GM18858 (cell line): Measurements from ENCODE around the gene TBC1D9.

ENCODE experiments used
- ATAC-seq: cut with Tn5 transposase; IDR thresholded peaks from one replicate; pipeline ENCODE4 v1.9.1; 2021; ENCODE audit not compliant: unreplicated experiment

TBC1D9 gene

DNA sequence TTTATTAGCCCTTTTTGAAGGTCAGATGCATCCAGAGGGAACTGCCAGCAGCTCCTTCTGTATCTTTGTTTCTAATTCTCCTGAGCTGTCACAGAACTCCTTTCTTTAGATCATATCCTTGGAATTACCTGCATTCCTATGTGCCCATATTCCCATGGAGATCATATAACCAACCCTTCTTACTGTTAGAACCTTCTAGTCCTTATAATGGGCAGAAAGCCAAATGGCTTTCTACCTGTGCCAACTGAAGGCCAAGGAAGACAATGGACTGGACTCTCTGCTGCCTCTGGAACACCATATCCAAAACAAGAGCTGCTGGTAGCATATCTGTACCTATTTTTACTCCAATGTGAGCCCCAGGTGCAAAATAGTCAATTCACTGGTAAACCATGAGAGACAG lies 60.7 kb downstream of the TBC1D9 start:
- ATAC-seq = no peak

DNA sequence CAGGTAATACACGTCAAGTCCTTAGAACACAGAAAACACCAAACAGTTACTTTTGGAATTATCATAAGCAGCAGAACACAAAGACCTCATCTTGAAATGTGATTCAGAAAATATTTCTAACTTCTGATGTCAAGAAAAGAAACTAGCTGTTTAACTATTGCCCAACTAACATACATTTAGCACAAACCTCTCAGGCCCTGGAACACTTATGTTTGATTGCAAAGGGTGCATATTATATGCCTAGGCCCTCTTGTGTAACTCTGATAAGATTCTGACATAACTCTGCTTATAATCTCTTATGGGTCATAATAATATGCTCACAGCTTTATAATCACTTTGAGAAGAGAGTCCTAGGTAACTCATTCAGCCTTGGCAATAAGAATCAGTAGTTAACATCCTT lies 62.6 kb downstream of the TBC1D9 start:
- ATAC-seq = no peak

- ATAC-seq = no peak
Measured at GRCh38 chr4:140691369-140691768, 64.8 kb downstream of the TBC1D9 start.

DNA sequence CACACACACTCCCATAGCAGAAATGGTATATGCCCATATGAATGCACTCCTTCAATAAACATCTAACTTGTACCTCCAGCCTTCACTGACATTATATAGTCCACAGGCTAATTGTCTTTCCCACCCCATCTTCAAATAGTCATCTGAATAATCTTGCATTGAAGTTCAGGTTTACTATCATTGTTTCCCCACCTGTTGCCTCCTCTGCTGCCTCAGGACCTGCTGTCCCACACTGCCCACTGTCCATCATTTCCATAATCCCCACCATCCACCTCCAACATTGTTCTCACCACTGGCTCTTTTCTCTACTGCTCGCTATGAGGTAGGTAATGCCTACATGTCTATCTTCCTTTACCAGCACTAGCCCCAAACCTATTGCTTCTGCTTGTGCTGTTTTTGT lies 66.1 kb downstream of the TBC1D9 start:
- no peak for ATAC-seq

- no peak for ATAC-seq
Measured at GRCh38 chr4:140689623-140690022, 66.6 kb downstream of the TBC1D9 start.

- no peak for ATAC-seq
Measured at GRCh38 chr4:140688711-140689598, 67.2 kb downstream of the TBC1D9 start.

GRCh38 chr4:140686796-140687195 lies 69.4 kb downstream of the TBC1D9 start:
- no peak for ATAC-seq

- ATAC-seq = no peak
Measured at GRCh38 chr4:140684314-140684713, 71.9 kb downstream of the TBC1D9 start.

DNA sequence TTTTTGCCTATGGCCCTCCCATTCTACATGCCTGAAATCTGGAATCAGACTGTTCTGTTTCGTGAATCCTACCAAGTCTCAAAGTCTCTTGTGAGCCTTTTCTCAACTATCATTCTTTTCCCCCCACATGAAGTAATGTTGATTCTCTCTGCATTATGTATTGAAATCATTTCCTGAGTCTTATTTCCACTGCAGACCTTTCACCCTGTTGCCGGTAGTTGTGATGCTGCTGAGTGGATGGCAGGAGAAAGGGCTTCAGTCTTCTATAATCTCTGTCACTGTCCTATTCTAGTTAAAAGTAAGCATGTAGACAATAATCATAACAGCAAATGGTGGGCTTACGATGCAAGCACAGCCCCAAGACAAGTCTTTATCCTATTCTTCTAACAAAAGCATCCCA lies 75.0 kb downstream of the TBC1D9 start:
- ATAC-seq = no peak

- ATAC-seq = no peak
Measured at GRCh38 chr4:140680686-140681085, 75.5 kb downstream of the TBC1D9 start.

DNA sequence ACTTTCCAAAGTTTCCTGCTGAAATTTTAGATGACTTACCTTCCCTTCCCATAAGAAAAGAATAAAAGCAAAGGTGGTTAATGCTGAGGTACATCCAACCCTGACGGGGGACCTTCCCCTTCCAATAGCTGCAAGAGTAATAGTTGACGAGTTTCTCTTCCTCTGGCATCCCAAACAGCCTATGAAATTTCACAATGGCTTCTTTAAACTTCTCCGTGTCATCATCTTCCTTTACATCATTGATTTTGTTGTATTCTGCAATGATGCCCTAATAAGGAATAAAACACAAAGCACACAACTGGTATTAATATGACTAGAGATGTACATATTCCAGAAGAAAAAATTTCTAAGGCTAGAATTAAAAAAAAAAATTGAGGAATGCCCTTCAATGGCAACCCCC lies 76.6 kb downstream of the TBC1D9 start:
- ATAC-seq = no peak

DNA sequence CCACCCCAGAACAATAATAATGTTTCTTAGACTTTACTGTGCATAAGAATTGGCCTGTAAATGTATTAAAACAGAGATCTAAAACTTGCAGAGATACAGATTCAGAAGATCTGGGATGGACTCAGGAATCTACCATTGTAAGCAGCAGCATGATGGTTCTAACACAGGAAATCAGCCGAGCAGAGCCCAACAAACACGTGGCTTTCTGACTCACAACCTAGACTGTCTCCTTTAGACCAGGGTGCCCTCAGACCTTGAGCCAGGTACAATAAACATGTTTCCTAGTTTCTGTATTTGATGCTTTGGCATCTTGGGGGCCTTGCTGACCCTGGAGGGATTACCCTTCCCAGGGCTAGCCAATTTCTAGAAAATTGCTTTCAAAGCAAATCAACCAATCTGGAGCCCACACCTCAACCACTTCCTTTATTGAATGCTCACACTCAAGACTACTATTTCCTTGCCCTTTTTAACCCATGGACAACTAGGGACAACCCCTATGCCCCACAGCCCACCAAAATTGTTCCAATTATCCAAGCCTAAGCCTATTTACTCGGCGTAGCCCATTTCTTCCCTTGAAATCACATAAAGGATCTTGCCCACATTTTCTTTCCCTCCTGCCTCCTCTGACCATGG lies 80.5 kb downstream of the TBC1D9 start:
- no peak for ATAC-seq

DNA sequence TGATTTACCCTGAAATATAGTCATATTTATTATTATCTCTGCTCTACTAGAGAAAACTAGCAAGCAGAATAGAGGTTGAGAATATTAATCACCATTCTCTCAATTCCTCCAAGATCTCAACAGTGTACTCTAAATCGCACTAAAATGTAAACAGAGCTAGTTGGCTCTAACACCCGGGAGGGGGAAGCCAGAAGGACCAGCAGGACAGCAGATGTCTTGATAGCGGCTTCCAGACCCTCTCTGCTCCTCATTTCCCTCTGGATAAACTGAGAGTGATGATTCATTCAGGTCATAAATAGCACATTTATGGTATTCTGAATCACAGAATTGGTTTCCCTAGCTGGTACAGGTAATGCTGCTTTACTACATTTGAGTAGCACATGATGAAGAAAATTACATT lies 82.5 kb downstream of the TBC1D9 start:
- ATAC-seq = no peak

- ATAC-seq = no peak
Measured at GRCh38 chr4:140672416-140672815, 83.8 kb downstream of the TBC1D9 start.

DNA sequence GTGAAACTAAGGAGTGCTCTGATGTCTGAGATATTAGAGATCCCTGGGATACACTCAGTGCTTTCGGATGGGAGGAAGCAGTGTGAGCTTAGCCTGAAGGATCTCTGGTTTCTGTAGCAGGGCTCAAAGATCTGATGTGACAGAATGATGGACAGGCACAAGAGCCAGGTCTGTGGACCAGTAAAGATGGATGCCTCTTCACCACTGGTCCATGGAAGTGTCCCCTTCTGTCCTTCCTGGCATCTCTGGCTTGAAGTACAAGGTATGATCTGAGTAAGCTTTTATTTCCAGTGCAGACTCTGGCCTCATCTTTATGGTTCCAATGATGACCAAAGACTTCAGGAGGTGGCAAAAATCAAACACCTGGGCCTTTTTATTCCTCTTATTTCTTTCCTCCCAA lies 88.1 kb downstream of the TBC1D9 start:
- no peak for ATAC-seq

- ATAC-seq = peak; percentile 50
Measured at GRCh38 chr4:140666889-140667614, 89.1 kb downstream of the TBC1D9 start.

DNA sequence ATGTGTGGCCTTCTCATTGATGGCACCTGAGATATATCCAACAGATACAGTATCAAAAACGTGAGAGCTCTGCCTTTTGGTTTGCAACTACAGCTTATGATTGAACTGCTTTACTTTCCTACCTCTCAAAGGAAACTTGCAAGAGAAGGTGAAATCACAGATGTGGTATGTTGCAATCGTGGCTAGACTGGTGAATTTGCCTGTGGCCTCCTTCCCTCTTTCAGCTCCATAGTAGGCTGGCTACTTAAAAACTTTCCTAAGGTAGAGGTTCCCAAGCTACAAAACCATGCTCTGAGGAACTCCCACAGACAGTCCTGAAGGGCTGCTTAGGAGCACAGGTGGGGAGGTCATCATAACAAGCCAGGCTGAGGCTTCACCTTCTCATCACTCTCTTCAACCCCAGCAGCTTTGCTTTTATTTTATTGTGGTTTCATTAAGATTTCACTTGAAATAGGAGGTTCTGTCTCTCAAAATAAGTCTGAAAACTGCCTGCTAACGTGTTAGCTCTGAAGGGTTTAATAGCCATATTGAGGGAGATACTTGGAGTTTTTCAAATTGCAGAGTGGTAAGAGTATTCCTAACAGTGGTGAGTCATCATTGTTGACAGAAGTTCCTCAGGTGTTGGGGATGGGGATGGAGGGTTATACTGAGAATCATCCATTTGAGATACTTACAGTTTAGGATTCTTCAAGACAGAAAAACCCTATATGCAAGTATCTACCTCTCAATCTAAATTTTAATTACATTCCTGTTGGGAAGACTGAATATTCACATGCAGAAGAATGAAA lies 93.9 kb downstream of the TBC1D9 start:
- no peak for ATAC-seq

DNA sequence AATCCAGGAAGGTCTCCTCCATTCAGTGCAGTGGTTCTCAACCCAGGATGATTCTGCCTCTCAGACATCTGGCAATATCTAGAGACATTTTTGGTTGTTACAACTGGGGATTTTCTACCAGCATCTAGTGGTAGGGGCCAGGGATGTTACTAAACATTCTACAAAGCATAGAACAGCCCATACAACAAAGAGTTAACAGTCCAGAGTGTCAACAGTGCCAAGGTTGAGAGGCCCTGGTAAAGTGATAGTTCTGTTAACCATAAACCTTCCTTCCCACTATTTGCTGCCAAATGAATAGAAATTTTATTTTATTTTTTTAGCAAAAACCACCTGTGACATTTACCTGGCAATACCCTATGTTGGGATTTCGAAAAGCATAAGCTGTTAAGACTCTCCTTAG lies 94.6 kb downstream of the TBC1D9 start:
- no peak for ATAC-seq

DNA sequence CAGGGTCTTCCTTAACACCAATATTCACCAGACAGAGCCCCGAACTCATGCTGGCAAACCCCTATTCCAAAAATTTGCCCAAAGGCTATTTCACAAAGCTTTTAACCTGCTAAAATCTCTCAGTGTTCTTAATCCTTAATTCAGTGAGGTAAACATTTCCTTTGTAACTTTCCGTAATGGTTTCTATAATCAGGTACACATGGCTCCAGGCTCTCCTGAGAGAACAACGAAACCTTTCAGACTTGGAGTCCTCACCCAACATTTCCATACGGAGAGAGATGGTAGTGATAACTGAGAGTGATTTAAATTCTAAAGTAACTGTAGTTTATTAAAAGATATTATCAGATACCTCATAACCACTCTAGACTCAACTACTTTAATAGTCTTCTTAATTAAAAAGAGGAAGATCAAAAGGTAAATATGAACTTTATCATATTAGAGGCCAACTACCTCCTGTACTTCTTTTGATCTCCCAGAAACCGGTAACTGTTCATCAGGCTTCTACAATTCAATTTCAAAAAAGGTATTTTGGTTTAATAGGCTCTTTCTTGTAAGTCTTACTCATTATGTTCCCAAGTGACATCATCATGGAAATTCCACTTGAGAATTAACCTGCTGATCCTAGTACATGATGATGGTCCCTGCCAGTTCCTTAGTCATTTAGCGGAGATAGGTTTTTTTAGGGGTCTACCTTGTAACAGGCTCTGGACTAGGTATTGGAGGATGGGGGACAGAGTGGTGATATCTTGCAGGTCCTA lies 96.1 kb downstream of the TBC1D9 start:
- no peak for ATAC-seq

GRCh38 chr4:140654495-140654814 lies 101.7 kb downstream of the TBC1D9 start:
- ATAC-seq = no peak
